Neural progenitor cell (in vitro differentiated cells): ENCODE data around the gene PER2. TPM values are rescaled to one million over a fixed set of nuclear protein-coding genes. Genes with fewer than 3 reads are reported as not detected.
"Not testable (repeated sequence)": the region's sequence is repeated elsewhere in the genome, so short reads cannot be mapped to it uniquely, and the experiment has no call there.

ENCODE experiments used
- DNase-seq: peaks from one replicate; pipeline ENCODE4 v3.0.0-alpha.2; 2016; ENCODE audit warnings: low spot score
- H2AFZ ChIP-seq: fragments of 200-600 bp; sonication (generic); replicated peaks from 2 replicates; pipeline ENCODE4 v1.6.1; 2016; ENCODE audit warnings: antibody characterized with exemption
- H3F3A ChIP-seq: fragments of 200-600 bp; sonication (generic); 2 replicates; pipeline ENCODE4 v1.6.1; 2016; ENCODE audit warnings: antibody characterized with exemption, low read depth
- H3K27ac ChIP-seq: fragments of 200-600 bp; sonication (generic); 2 replicates; pipeline ENCODE4 v1.5.1; 2016; ENCODE audit warnings: mild to moderate bottlenecking
- H3K27me3 ChIP-seq: fragments of 200-600 bp; sonication (generic); 2 replicates; pipeline ENCODE4 v1.6.1; 2016; ENCODE audit warnings: mild to moderate bottlenecking, moderate library complexity
- H3K36me3 ChIP-seq: fragments of 200-600 bp; sonication (generic); 2 replicates; pipeline ENCODE4 v1.5.1; 2016
- H3K4me1 ChIP-seq: fragments of 200-600 bp; sonication (generic); 2 replicates; pipeline ENCODE4 v1.6.1; 2016; ENCODE audit warnings: mixed run types
- H3K4me2 ChIP-seq: fragments of 200-600 bp; sonication (generic); 2 replicates; pipeline ENCODE4 v1.6.1; 2016
- H3K4me3 ChIP-seq: fragments of 200-600 bp; sonication (generic); 2 replicates; pipeline ENCODE4 v1.5.1; 2016
- H3K79me2 ChIP-seq: fragments of 200-600 bp; sonication (generic); 2 replicates; pipeline ENCODE4 v1.6.1; 2016; ENCODE audit warnings: low read depth
- H3K9ac ChIP-seq: fragments of 200-600 bp; sonication (generic); 2 replicates; pipeline ENCODE4 v1.6.1; 2016
- H3K9me3 ChIP-seq: fragments of 200-600 bp; sonication (generic); 2 replicates; pipeline ENCODE4 v1.5.1; 2016; ENCODE audit warnings: low read depth
- H4K20me1 ChIP-seq: fragments of 200-600 bp; sonication (generic); 2 replicates; pipeline ENCODE4 v1.6.1; 2016; ENCODE audit warnings: low read depth
- H3K27ac Mint-ChIP-seq: 3 replicates; pipeline ENCODE4 v1.8.0; 2021; ENCODE audit warnings: mixed read lengths
- H3K27me3 Mint-ChIP-seq: 2 replicates; pipeline ENCODE4 v1.8.0; 2022; ENCODE audit warnings: low read depth, mild to moderate bottlenecking, inconsistent platforms, moderate library complexity, mixed read lengths; ENCODE audit not compliant: insufficient read depth
- H3K36me3 Mint-ChIP-seq: 3 replicates; pipeline ENCODE4 v1.8.0; 2021; ENCODE audit warnings: mixed read lengths
- H3K4me1 Mint-ChIP-seq: 3 replicates; pipeline ENCODE4 v1.8.0; 2021; ENCODE audit warnings: mixed read lengths
- H3K4me3 Mint-ChIP-seq: 3 replicates; pipeline ENCODE4 v1.8.0; 2021; ENCODE audit warnings: mild to moderate bottlenecking, moderate library complexity, mixed read lengths
- H3K9me3 Mint-ChIP-seq: 3 replicates; pipeline ENCODE4 v1.8.0; 2020; ENCODE audit warnings: mixed read lengths
- CTCF ChIP-seq: fragments of 200-600 bp; sonication (generic); IDR thresholded peaks from 2 replicates; pipeline ENCODE4 v1.5.1; 2017; ENCODE audit warnings: antibody characterized with exemption, mild to moderate bottlenecking
- EZH2 ChIP-seq: fragments of 200-600 bp; sonication (generic); IDR thresholded peaks from 2 replicates; pipeline ENCODE4 v1.6.1; 2017; ENCODE audit warnings: antibody characterized with exemption, mild to moderate bottlenecking, moderate library complexity
- EZH2phosphoT487 ChIP-seq: fragments of 200-600 bp; sonication (generic); IDR thresholded peaks from 2 replicates; pipeline ENCODE4 v1.6.1; 2017; ENCODE audit warnings: antibody characterized with exemption
- total RNA-seq: library from RNA; depleted of rRNA; stranded (reverse); fragments of >200 nt; gene quantifications from 2 replicates; pipeline ENCODE4 v1.2.3, GENCODE V29; 2015; ENCODE audit warnings: low replicate concordance

The PER2 gene
- total RNA-seq, 1 donor from 2014 or later = 1.4 TPM

DNA sequence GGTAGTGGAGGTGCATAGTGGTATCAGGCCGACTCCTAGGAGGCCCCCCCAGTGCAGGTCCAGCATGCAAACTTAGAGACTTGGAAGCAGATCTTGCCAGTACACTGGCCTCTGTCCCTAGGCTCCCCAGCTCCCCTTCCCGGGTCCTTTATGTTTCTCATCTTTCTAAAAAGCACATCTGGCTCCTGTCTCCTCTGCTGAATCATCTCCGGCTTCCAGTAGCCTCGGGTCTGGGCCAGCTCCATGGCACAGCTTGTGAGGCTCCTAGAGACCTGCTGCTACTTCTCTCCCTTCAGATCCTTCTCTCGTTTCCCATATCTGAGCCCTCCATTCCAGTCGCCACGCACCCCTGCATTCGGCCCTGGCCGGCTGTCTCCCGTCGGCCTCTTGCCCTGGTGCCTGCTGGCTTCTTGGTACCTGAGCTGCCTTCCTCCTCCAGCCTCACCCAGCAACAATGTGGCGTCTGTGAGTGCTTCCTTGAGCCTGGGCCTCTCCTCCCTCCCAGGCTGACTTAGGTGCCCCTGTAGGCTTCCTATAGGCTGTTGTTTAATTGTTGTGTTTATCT, 38.5 kb upstream of the PER2 start:
- H3K27me3 ChIP-seq = no peaks in the 10 kb centered on the region
- H3K4me1 Mint-ChIP-seq = peaks cover under 1% of the 10 kb centered on the region
- H3K36me3 ChIP-seq = peaks cover 5% of the 10 kb centered on the region
- TF ChIP-seq CTCF (no peak), EZH2 (no peak), EZH2phosphoT487 (no peak)
- no peak overlapping the region for H3K4me3 ChIP-seq
- H3F3A ChIP-seq = no peaks in the 10 kb centered on the region
- H3K9ac ChIP-seq = no peak overlapping the region
- no peaks in the 10 kb centered on the region for H3K4me1 ChIP-seq
- no peak overlapping the region for H2AFZ ChIP-seq
- no peaks in the 10 kb centered on the region for H3K9me3 ChIP-seq
- H3K4me3 Mint-ChIP-seq = no peak overlapping the region
- peaks cover 2% of the 10 kb centered on the region for H3K27me3 Mint-ChIP-seq
- H3K27ac ChIP-seq = no peak overlapping the region
- no peaks in the 10 kb centered on the region for H3K9me3 Mint-ChIP-seq
- peaks cover 4% of the 10 kb centered on the region for H3K79me2 ChIP-seq
- H3K36me3 Mint-ChIP-seq = peaks cover 35% of the 10 kb centered on the region
- peaks cover 4% of the 10 kb centered on the region for H4K20me1 ChIP-seq
- H3K27ac Mint-ChIP-seq = no peak overlapping the region
- H3K4me2 ChIP-seq = no peak overlapping the region
- no peak for DNase-seq

DNA sequence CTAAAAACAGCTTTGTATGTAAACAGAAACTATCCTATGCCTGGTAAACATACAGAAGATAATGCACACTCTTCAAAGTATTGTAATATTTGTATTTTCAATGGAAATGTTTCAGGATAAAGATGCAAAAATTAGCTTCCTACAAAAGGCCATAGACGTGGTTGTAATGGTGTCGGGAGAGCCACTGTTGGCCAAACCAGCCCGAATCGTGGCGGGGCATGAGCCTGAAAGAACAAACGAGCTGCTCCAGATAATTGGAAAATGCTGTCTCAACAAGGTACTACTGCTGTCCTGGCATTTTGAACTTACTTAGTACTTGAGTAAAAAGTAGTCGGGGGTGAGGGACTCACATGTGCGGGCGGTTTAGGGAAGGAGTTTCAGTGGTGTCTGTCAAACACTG, 37.3 kb upstream of the PER2 start:
- H3K4me2 ChIP-seq = no peak overlapping the region
- DNase-seq = no peak
- peaks cover 6% of the 10 kb centered on the region for H3K4me1 ChIP-seq
- Mint-ChIP-seq H3K27me3 (peaks cover 2% of the 10 kb centered on the region), H3K4me1 (peaks cover 9% of the 10 kb centered on the region), H3K4me3 (no peak overlapping the region), H3K9me3 (no peaks in the 10 kb centered on the region), H3K36me3 (peaks cover 35% of the 10 kb centered on the region), H3K27ac (no peak overlapping the region)
- no peak overlapping the region for H3K4me3 ChIP-seq
- H3K9me3 ChIP-seq = no peaks in the 10 kb centered on the region
- peaks cover 16% of the 10 kb centered on the region for H3K79me2 ChIP-seq
- no peaks in the 10 kb centered on the region for H3K27me3 ChIP-seq
- H2AFZ ChIP-seq = no peak overlapping the region
- H4K20me1 ChIP-seq = peaks cover 12% of the 10 kb centered on the region
- no peak overlapping the region for H3K9ac ChIP-seq
- peaks cover 5% of the 10 kb centered on the region for H3F3A ChIP-seq
- peaks cover 5% of the 10 kb centered on the region for H3K36me3 ChIP-seq
- no peak overlapping the region for H3K27ac ChIP-seq
- no peak for TF ChIP-seq EZH2
- no peak for TF ChIP-seq CTCF

- not testable (repeated sequence) for H3K27me3 ChIP-seq, H2AFZ ChIP-seq, H3K27ac Mint-ChIP-seq, H3K27ac ChIP-seq, H3K36me3 ChIP-seq, DNase-seq, H3K9me3 ChIP-seq, H3K4me3 Mint-ChIP-seq, H3K9ac ChIP-seq, H3K4me3 ChIP-seq, H3K27me3 Mint-ChIP-seq, H3K9me3 Mint-ChIP-seq, H3K4me2 ChIP-seq, H3K4me1 ChIP-seq
- Histone ChIP-seq H3F3A (peaks cover 13% of the 10 kb centered on the region), H4K20me1 (peaks cover 12% of the 10 kb centered on the region), H3K79me2 (peaks cover 17% of the 10 kb centered on the region)
- Mint-ChIP-seq H3K4me1 (peaks cover 14% of the 10 kb centered on the region), H3K36me3 (peaks cover 29% of the 10 kb centered on the region)
Observed at GRCh38 chr2:238324248-238324647, 35.8 kb upstream of the PER2 start.

DNA sequence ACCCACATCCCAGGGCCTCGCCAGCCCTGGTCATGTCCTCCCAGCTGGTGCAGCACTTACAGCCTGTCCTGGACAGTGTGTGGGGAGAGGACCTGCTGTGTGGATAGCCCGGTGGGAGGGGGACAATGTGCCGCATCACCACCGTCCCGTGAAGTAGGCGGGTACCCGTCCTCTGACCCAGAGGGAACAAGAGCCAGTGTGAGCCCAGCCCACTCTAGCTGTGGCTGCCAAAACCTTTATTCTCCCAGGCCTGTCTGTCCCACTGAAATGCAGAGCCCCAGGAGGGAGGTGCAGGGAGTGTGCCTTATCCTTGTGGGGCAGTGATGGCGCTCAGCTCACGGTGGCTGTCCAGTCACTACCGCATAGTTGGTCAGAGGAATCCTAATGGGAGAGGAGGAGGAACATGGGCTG, 33.6 kb upstream of the PER2 start:
- peaks cover 12% of the 10 kb centered on the region for H4K20me1 ChIP-seq
- peak overlapping the region; percentile 93 for H3K4me3 ChIP-seq
- peaks cover 17% of the 10 kb centered on the region for H3K79me2 ChIP-seq
- Mint-ChIP-seq H3K4me1 (peaks cover 14% of the 10 kb centered on the region), H3K27me3 (peaks cover 9% of the 10 kb centered on the region), H3K4me3 (peak overlapping the region; percentile 93), H3K27ac (no peak overlapping the region), H3K36me3 (peaks cover 13% of the 10 kb centered on the region), H3K9me3 (peaks cover 3% of the 10 kb centered on the region)
- H3K27me3 ChIP-seq = peaks cover 18% of the 10 kb centered on the region
- peaks cover 13% of the 10 kb centered on the region for H3F3A ChIP-seq
- no peak overlapping the region for H3K9ac ChIP-seq
- H2AFZ ChIP-seq = no peak overlapping the region
- H3K4me2 ChIP-seq = no peak overlapping the region
- H3K9me3 ChIP-seq = no peaks in the 10 kb centered on the region
- H3K36me3 ChIP-seq = no peaks in the 10 kb centered on the region
- H3K27ac ChIP-seq = no peak overlapping the region
- H3K4me1 ChIP-seq = peaks cover 6% of the 10 kb centered on the region
- no peak for DNase-seq
- TF ChIP-seq EZH2phosphoT487 (no peak), CTCF (no peak), EZH2 (no peak)
